Inferior parietal cortex (tissue), 1 donor: ENCODE results near the gene NCL.

ENCODE experiments used
- DNase-seq: peaks from one replicate; pipeline ENCODE4 v3.0.0-alpha.2; 2016; ENCODE audit errors: extremely low spot score

NCL gene, protein sequence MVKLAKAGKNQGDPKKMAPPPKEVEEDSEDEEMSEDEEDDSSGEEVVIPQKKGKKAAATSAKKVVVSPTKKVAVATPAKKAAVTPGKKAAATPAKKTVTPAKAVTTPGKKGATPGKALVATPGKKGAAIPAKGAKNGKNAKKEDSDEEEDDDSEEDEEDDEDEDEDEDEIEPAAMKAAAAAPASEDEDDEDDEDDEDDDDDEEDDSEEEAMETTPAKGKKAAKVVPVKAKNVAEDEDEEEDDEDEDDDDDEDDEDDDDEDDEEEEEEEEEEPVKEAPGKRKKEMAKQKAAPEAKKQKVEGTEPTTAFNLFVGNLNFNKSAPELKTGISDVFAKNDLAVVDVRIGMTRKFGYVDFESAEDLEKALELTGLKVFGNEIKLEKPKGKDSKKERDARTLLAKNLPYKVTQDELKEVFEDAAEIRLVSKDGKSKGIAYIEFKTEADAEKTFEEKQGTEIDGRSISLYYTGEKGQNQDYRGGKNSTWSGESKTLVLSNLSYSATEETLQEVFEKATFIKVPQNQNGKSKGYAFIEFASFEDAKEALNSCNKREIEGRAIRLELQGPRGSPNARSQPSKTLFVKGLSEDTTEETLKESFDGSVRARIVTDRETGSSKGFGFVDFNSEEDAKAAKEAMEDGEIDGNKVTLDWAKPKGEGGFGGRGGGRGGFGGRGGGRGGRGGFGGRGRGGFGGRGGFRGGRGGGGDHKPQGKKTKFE

DNA sequence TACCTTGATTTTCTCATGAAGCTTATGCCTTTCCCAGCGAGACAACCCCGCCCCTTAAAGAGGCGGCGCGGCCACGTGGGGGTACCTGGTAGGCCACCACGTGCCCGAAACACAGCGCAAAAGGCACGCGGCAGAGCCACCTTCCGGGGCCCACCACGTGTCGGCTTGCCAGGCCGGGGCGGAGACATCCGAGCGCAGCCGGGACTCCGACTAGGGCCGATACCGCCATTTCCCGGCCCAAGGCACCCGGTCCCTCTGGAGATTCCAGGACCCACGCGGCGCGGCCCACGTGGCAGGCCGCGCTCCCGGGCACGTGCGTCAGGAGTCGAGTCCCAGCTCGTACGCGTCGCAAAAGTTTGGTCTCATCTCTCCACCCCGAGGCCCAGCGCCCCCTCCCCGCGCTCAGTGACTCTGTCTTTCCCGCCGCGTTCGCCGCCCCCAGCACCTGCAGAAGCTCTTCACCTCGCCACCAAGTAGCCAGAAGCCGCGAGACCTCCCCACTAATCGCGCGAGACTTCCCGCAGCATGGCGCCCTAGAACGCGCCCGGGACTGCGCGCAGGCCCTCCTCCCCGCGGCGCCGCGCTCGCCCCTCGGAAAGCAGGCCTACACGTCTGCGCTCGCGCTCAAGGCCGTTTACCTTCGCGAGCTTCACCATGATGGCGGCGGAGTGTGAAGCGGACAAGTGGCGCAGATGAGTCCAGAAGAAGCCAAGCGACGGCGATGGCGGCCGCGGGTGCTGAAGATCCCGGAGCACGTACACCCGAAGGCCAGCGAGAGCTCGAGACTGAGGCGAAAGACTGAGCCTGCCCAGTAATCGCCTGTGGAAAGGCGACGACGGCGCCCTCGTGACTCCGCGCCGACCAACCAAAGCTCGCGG, at the start of gene NCL:
Gene NCL (minus strand): TSS at position 787 of the 878 bp plus-strand sequence. CDS start 131 bp downstream, at position 656.
- no peak for DNase-seq

DNA sequence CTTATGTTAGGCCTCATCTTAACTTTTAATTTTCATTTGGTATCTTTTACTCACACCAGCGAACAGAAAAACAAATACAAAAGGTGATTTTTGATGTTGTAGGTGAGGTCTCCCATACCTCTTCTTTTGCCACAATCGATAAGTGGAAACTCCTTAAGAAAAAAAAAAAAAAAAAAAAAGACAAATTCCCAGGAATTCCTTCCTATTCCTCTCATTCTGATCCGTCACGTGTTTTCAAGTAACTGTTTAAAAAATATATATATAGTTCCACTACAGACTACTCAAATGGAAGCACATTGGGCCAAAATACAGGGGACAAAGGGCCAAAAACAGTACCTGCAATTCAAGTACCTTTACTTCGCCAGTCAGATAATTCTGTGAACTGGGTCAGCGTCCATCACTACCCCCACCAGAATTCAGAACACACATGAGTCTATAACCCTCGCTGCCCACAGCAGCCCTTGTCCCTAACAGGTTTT, 49.5 kb upstream of the NCL start:
- no peak for DNase-seq

DNA sequence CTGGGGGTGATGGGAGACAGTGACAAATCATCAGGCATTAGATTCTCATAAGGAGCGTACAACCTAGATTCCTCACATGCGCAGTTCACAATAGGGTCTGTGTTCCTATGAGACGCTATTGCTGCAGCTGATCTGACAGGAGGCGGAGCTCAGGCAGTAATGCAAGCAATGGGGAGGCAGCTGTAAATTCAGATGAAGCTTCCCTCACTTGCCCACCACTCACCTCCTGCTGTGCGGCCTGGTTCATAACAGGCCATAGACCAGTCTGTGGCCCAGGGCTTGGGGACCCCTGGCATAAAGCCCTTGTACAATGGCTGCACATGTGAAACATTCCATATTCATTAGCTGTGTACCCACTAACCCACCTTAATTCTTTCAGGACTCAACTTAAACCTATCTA, 47.9 kb upstream of the NCL start:
- peak; percentile 76 for DNase-seq

DNA sequence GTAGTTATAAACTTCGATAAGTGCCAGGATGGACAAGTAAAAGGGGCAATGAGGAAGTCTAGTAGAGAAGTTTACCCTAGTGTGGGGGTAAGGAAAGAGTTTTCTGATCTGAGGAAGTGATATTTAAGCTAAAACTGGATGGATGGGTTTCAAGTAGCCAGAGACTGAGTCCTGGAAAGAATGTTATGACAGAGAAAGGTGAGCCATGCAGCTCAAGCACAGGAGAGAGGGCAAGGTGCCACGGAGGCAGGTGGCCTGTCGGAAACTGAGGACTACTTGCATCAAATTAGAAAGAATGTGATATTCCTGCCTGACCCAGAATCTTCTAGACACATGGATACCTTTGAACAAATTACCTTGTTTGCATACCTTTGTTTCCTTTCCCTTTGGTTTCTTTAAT, 39.5 kb upstream of the NCL start:
- no peak for DNase-seq

DNA sequence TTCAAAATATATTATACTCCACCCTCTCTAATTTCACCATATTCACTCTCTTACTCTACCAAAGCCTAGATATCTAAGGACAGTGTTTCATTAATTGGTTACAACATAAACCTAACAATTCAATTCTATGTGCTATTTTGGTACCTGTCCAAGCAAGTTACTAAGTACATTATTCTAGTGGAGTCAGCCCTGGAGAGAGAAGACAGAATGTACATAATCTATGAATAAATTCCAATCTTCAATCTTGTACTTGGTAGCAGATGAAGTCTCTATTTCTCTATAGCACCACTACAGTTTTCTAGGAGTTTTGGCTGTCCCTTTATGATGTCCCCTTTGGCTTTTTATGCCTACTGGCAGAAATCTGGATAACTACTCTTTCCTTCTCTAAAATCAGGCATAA, 38.3 kb upstream of the NCL start:
- no peak for DNase-seq

DNA sequence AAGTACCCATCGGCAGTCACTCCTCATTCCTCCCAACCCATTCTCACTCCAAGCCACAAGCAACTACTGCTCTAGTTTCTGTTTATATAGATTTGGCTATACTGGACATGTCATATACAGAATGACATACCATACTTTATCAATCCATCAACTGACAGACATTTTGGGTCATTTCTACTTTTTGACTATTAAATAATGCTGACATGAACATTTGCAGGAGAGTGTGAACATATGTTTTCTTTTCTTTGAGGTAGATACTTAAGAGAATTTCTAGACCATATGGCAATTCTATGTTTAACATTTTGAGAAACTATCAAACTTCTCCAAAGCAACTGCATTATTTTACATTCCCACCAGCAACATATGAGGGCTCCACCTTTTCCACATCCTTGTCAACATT, 33.4 kb upstream of the NCL start:
- no peak for DNase-seq

- no peak for DNase-seq
Measured at GRCh38 chr2:231494669-231495068, 30.4 kb upstream of the NCL start.

DNA sequence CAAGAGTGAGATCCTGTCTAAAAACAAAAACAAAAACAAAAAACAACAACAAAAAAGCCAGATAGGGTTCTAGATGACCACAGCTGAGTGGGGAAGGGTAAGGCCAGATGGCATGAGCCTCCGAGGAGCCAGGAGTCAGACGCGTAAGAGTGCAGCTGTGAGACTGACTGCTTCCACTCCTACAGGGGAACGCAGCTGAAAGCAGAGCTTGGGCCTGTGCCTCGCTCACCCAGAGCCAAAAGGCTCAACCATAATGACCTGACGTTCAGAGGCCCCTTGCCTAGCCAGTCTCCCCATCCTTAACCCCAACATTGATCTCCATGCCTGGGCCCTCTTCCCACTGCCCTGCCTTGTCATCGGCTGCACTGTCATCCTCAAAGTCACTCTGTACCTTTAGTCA, 26.5 kb upstream of the NCL start:
- no peak for DNase-seq

GRCh38 chr2:231489990-231490389, 25.7 kb upstream of the NCL start:
- DNase-seq = no peak

DNA sequence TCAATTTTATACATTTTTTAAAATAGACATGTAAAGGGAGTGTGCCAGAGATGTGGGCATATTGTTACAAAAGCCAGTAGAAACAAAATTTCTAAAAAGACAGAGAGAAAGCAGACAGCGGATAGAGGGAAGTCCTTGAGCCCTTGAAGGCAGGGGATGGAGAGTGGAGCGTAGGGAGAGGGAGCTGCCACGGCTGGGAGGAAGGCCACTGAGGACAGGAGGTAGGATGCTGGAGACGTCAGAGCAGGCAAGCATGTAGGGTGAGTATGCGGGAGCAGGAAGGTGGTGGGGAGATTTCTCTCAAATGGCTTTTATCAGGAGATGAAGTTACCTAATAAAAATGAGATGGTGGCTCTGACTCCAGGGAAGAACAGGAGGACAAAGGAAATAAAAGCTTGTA, 24.0 kb upstream of the NCL start:
- DNase-seq = no peak

GRCh38 chr2:231486851-231487596, 22.7 kb upstream of the NCL start:
- no peak for DNase-seq

GRCh38 chr2:231483398-231484329, 19.4 kb upstream of the NCL start:
- DNase-seq = no peak

GRCh38 chr2:231482806-231483391, 18.6 kb upstream of the NCL start:
- DNase-seq = peak; percentile 62

GRCh38 chr2:231480781-231481180, 16.5 kb upstream of the NCL start:
- DNase-seq = no peak

- DNase-seq = no peak
Measured at GRCh38 chr2:231479455-231479854, 15.2 kb upstream of the NCL start.

- no peak for DNase-seq
Measured at GRCh38 chr2:231476920-231477319, 12.6 kb upstream of the NCL start.

DNA sequence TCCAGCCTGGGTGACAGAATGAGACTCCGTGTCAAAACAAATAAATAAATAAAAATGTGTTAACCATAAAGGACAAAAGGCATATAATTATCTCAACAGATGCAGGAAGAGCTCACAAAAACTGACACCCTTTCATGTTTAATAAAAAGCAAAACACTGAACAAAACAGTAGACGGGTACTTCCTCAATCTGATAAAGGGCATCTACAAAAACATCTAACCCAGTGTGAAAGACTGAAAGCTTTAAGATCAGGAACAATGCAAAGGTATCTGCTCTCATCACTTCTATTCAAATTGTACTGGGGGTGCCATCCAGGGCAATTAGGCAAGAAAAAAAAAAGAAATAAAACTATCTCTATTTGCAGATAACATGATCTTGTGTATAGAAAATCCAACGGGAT, 11.7 kb upstream of the NCL start:
- no peak for DNase-seq

- DNase-seq = no peak
Measured at GRCh38 chr2:231472816-231473215, 8.5 kb upstream of the NCL start.

GRCh38 chr2:231470246-231470900, 6.1 kb upstream of the NCL start:
- no peak for DNase-seq
